HG03565 (cell line): ENCODE measurements around the gene GALC.
A peak's percentile ranks its signal among the peaks of the same experiment; 100 is the strongest.

ENCODE experiments used
- ATAC-seq: cut with Tn5 transposase; IDR thresholded peaks from one replicate; pipeline ENCODE4 v1.9.1; 2021; ENCODE audit warnings: mild to moderate bottlenecking, moderate library complexity; ENCODE audit not compliant: unreplicated experiment

The GALC gene

DNA sequence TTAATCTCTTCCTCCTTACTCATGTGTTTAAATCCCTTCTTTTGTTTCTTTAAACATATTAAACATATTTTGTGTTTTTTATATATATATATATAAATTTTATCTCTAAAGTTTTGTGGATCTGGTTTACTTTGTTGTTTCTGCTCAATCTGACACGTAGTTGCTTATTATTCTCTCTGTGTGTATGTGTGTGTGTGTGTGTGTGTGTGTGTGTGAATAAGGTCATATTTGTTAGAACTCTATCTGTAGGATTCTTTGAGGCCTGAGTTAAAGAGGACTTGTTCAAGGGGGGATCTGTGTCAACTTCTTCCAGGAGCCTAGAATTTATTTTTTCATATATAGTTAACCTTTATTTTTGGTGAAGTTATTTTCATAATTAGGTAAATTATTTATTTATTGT, 14.6 kb upstream of the GALC start:
- ATAC-seq: no peak

DNA sequence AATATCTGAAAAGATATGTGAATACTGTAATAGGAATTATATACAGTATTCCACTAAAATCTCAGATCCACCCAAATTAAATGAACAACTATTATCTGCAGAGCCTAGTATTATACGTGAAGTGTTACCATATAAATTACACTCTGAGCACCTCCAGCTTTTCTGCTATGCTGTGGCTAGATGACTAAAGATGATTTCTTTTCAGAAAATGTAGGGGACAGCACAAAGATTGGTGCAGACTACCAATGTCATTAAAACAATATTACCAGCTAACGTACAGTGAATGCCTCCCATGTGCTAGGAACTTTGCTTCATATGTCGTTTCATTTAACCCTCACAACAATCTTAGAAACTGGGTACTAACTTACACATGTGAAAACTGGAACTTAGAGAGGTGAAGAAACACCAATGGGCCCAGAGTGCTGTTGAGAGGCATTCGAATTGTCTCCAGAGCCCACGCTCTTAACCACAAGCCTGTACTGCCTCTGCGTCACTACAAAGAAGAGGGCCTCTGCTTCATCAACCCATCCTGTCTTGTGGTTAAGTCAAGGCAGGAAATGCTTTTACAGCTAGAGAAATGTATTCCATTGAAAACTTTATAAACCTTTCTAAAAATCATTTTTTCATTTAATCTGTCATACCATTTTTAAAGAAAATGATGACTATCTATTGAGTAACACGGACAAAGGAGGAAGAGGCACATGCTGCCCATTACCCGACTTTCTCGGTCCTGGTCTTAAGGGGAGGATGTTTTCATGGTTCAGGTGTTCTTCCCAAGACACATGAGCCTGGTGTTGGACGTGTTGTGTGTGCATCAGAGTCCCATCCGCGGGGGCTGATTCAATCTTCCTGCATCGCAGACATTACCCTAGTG, 13.2 kb upstream of the GALC start:
- ATAC-seq: peak; percentile 89

DNA sequence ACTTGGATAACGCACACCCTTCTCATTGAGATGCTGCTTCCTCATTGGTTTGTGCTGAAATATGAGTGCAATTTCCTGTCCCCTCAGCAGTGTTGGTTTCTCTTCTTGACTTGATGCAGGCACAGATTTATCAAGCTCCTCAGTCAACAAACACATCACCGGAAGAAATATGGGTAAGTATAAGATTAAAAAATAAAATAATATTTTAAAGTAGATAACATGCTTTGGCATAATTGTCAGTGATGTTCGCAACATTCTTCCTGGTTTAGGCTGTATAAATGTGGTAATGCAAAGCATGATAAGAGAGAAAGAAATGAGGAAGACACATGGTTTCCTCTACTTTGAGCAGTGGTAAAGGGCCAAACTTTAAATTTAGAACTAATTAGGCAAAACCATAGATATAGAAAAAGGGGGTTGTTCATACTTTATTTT, 12.1 kb upstream of the GALC start, which contains the start of gene GPR65:
GPR65 (plus strand) TSS at position 86 of the 432 bp plus-strand sequence. CDS start 5,713 bp downstream, outside the sequence.
- ATAC-seq: peak; percentile 63

DNA sequence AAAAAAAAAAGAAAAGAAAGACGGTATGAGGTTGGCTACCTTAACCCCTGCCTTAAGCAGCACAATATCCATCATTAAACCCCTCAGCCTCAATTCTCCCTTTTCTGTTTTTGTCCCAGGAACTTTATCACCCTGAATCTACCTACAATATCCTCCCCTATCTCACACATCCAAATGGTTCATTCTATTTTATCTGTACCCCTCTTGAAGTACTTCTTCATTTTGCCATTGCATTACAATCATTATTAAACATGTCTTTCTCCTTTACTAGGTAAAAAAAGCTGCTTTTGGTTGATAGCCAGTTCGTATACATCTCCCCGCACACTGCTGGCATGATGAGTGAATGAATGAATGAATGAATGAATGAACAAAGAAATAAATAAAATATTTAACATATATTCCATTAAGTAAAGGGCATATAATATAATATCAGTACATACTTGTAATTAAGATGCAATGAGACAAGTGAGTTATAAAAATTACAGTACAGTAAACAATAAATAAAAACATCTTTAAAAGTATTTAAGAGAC, 11.6 kb upstream of the GALC start:
- no peak for ATAC-seq

DNA sequence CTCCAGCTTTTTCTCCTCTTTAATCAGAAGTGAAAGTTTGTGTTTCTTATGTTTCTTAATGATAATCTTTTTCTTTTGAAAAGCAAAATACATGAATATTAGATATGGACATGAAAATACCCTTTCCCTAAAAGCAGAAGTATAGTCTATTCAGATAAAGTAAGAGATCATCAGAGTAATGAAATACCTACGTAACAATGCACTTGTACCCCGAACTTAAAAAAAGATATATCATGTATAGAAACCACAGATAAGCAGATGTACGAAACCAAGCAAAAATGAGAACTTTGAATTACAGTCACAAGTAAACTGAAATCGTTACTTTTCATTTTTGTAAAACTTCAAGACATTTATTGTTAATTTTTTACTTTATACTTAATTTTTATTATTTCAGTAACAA, 10.4 kb upstream of the GALC start:
- no peak for ATAC-seq

DNA sequence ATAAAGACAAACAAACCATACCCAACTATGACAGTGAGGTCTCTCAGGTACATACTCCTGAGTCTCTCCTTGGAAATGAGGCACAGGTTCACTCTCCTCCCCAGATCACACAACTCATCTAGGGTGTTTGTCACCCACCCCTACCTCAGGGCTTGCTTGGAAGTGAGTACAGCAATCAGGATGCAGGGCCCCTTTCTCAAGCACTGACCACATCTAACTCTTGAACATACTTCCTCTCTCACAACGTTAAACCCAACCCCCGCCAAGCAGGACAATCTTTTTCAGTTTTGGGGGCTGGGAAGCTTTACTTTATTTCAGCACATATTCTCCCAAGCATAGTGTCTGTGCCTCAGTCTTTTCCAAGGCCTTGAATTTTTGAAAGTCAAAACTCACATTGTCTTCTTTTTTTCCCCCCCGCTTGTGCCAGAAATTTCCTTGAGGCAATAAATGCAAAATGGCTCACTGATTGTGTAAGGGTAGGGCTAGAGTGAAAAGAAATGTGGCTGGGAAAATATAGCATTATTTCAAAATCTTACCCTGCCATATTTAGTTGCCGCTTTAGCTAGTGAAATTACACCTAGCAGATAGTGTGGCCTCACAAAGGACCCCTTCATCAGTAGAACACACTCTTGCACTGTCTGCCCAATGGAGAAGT, 9.6 kb upstream of the GALC start:
- no peak for ATAC-seq

DNA sequence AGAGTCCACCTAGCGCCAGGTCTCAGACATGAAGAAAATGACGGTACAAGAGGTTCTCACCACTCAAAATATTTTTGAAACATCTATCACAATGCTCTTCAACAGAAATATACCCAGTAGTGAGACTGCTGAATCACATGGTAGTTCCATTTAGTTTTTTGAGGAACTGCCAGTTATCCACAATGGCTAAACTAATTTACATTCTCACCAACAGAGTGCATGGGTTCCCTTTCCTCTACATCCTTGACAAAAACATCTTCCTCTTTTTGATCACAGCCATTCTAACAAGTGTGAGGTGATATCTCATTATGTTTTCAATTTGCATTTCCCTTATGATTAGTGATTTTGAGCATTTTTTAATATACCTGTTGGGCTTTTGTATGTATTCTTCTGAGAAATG, 6.3 kb upstream of the GALC start:
- ATAC-seq: no peak

DNA sequence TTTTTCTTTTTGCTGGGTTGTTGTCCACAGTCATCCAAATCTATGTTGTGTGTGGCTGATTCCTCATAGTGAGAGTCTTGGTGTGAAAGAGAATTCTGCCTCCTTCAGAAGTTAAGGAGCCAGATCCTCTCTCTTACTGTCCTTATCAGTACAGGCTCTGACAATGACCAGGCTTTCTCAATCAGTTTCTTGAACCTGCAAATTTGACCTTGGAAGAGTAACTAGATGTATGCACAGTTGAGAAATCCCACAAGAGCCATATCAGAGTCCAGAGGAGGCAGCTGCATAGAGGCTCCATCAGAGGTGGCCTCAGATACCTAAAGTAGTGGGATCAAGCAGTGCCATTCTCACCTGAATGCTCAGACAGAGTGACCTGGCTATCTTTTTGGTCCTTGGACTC, 5.5 kb upstream of the GALC start:
- no peak for ATAC-seq

DNA sequence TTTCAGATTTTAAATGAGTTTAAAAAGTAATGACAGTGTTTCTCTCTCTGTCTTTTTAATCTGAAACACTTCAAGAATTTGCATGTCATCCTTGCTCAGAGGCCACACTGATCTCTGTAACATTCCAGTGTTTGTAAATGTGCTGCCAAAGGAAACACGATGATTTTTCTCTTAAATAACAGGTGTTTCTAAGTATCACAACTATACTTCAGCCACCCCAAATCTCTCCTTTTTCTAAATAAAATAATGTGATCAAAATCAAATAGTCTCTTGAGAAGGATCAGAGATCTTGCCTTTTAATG, 3.3 kb upstream of the GALC start:
- ATAC-seq: no peak

DNA sequence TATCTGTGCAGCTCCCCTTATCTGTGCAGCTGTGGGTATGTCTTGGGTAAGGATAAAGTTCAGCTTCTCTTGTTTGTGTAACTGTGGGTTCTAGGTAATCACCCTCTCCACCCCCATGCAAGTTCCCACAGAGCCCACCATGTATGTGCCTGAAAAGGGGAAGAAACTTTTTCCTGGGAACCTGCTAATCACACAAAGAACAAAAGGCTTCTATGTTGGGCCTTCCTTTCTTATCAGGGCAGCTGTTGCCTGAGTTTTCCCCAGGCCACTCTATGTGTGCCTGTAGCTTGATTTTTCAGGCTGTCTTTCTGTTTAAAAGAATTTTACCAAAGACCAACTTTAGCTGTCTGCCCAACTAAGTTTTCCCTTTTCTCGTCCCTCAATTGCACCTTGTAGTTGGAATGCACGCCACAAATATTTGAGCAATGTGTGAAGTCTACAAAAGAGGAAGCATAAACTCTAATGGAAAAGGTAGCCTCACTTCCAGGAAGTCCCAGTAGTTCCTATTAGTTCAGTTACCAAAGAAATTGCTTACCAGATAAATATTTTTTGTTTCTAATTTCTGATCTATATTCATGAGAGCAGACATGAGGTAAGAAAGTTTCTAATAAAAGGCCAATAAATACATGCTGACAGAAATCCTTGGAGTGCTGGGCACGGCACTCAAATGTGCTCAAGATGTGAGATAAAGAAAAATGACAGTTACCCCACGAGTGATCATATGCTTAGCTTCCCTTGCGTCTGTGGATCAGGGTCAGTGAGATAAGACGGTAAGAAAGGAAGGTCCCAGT, 2.7 kb upstream of the GALC start:
- ATAC-seq: no peak

DNA sequence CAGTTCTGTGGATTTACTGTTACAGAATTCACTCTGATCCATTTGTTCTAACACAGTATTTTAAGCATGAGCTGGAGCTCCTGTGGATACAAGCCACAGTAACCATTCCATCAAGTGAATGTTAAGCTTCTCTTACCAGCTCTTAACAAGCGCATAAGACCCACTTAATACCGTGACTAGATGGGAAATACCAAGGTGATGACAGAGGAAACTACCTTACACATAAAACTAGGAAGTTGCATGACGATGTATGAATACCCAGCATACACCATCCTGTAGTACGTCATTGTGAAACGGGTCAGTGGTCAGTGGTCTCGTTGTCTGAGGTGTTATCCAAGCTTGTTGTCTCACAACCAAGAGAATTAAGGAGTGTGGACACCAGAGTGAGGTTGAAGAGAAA, 2.0 kb upstream of the GALC start:
- ATAC-seq: peak; percentile 41

DNA sequence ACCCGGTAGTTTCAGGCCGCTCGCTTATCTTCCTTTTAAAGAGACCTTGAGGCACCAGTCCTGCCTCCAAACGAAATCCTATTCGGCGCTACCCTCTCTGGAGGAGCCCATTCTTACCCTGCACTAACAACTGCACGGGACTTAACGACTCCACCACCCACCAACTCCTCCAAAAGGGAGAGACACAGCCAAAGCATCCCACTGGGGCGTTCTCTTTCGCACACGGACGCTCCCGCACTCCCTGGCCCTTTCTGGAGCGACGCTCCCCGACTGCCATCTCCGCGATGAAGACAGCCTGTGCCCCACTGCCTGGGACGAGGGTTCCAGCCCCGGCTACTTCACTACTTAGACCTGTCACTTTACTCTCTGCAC, 650 bp downstream of the GALC start:
- ATAC-seq: no peak

DNA sequence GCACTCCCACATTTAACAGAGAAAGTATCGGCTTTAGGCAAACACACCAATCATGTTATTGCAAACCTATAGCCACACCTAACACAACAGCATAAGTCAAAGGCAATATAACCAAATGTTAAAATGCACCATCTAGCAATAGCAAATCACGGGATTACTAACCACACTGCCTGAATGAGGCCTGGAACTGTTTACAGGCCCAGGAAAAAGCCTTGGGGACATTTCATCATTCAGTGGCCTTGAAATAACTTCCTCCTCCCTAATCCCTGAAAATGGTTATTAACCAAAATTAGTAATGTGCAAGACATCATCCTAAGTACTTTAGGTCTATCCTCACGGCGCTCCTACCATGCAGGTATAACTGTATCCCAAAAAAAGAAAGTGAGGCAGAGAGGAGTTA, 2.3 kb downstream of the GALC start:
- no peak for ATAC-seq

DNA sequence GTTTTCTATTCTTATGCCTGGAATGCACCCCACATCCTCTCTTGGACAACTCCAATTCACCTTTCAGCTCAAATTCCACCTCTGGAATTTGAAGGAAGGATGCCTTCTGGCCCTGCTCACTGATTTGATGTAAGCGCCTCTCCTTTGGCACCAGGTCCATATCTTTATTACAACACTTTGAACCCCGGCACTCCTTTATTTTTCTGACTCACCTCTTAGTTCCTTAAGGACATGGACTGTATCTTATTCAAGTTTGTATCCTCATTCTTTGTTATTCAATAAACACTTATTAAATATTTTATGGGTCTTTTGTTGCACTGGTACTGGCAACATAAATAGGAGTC, 3.1 kb downstream of the GALC start:
- no peak for ATAC-seq

DNA sequence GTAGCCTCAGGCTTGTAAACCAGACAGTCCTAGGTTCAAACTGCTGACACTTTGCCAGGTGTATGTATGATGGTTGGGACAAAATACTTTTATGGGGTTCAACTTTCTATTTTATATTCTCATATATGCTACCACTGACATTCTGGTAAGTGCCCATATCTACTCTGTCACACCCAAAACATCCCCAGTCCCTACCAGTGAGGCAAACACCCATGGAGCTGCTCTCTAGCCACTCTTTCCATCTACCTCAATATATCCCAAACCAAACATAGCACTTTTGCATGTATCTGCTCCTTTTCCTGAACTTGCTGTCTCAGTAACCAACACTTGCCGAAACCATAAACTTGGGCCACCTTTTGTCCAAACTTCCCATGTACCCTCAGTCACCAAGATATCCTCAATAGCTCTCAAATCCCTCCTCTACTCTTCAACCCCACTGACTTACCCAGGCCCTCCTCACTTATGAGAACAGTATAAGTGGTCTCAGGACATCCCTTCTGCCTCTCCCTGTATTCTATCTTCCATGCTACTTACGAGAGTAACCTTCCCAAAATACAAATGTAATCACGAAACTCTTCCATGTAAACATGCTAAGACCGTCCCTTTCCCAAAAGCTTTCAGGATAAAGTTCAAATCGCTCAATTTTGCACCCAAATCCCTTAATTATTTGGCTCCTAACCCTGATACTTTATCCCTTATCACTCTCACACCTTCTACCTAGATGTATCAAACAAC, 3.6 kb downstream of the GALC start:
- ATAC-seq: no peak

DNA sequence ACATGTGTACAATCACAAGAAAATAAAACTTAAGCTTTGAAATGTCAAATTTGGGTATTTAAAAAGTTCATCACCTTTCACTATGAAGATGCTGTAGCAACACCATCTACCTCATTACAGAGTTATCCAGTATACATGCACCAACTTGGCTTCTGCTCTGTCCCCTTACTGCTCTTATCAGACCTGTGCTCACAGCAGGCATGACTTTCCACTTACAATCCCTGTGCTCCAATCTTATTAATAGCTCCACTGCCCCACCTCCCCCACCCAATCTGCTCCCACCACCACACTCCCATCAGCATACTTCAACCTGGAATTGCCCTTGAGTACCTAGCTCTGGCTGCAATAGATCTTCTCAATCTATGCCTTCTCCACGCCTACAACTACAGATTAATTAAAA, 13.3 kb downstream of the GALC start:
- ATAC-seq: no peak

DNA sequence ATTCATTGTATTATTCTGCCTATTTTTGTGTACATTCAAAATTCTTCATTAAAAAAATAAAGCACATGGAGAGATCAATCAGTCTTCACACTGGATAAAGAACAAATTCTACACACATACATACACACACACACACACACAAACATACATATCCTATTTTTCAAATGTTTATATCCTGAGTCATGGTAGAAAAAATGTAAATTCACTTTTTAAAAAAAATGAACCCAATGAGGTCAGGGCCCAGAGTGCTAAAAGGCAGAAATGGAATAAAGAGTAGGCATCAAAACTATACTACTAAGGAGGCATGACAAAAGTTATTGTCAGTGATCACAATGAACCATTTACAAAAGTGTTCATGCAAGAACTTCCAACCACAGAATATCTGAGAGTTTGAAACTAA, 17.3 kb downstream of the GALC start:
- ATAC-seq: no peak

DNA sequence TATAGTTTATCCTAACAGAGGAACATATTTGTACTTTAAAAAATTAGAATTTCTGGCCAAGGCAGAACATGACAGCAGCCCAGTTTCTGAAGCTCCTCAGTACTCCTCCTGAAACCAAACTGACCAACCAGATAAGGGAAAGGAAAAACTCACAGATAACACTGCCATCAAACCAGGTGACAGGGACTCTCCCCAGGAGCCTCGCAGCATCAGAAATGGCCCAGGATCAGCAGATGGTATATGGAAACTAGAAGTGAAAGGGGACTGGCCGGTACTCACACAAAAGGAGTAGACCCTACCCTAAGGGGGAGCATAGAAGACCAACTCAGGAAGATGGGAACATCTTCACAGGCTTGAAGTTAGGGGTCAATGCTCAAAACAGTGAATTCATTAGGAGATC, 22.0 kb downstream of the GALC start:
- ATAC-seq: peak; percentile 82

DNA sequence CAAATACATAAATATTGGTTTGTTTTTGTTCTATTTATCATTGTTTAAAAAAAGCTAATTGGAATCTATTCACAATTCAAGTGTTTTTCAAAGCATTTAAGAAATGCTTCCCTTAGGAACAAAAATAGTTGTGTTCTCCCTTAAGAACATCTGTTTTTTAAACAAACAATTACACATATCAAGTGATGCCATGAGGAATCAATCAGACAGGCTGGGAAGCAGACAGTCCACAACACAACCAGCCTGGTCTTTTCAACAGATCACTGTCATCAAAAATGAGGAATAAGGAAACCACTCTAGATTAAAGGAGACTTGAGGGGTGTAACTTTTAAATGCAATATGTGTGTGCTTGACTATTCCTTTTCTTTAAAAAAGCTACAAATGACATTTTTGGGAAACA, 25.5 kb downstream of the GALC start:
- ATAC-seq: no peak

DNA sequence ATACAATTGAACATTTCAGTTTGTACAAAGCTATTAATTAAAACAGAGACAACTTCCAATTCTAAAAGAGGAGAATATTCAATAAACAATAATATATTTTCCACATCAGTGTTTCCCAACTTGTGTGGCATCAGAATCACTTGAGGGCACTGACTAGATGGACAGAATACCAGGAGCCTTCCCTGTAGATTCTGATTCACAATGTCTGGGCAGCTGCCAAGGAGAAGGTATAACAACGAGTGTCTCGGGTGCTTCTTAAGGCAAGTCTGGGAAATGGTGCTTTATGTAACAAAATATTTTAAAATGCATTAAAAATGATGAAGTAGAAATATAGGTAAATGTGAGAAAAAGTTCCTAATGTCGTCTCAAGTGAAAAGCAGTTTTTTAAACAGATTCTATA, 26.2 kb downstream of the GALC start:
- ATAC-seq: no peak

DNA sequence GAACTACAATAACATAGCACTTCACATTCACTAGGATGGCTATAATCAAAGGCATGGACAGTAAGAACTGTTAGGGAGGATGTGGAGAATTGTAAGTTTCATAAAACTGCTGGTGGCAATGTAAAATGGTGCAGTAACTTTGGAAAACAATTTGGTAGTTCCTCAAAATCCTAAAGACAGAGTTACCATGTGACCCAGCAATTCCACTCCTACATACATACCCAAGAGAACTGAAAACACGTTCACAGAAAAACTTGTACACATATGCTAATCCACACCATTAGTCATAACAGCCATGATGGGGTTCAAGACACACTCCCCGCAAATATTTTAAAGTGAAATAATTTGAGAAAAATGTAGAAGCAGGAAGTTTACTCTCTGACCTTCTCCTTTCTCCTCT, 31.7 kb downstream of the GALC start:
- ATAC-seq: no peak
